ENCODE measurements around the gene XCR1. TPM values are rescaled to one million over a fixed set of nuclear protein-coding genes. Genes with fewer than 3 reads are reported as not detected.

The XCR1 gene
- total and polyA plus RNA-seq, 3 donors from 2014 or later: 0.06 to 0.34 (median 0.16) TPM

GRCh38 chr3:46030626-46031025, 3.3 kb upstream of the XCR1 start:
- DNase-seq: no peak
- no peaks in the 10 kb centered on the region for H3K36me3 ChIP-seq (ENCODE audit: low read depth, missing control alignments)
- no peak overlapping the region for H3K27ac ChIP-seq
- intact Hi-C loops (cut with DNase I; ENCODE audit: low total_unique reads): no loop called here
- H3K9me3 ChIP-seq: no peaks in the 10 kb centered on the region
- H3K4me3 ChIP-seq: no peak overlapping the region
- H3K4me1 ChIP-seq: no peaks in the 10 kb centered on the region
- no peaks in the 10 kb centered on the region for H3K27me3 ChIP-seq
- TF ChIP-seq POLR2A (IDR thresholded peaks at IDR 0.05): no peak
- TF ChIP-seq, protein P1, sequence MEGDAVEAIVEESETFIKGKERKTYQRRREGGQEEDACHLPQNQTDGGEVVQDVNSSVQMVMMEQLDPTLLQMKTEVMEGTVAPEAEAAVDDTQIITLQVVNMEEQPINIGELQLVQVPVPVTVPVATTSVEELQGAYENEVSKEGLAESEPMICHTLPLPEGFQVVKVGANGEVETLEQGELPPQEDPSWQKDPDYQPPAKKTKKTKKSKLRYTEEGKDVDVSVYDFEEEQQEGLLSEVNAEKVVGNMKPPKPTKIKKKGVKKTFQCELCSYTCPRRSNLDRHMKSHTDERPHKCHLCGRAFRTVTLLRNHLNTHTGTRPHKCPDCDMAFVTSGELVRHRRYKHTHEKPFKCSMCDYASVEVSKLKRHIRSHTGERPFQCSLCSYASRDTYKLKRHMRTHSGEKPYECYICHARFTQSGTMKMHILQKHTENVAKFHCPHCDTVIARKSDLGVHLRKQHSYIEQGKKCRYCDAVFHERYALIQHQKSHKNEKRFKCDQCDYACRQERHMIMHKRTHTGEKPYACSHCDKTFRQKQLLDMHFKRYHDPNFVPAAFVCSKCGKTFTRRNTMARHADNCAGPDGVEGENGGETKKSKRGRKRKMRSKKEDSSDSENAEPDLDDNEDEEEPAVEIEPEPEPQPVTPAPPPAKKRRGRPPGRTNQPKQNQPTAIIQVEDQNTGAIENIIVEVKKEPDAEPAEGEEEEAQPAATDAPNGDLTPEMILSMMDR (IDR thresholded peaks at IDR 0.05): no peak
- 91 to 98% methylated on average over 3 to 6 of the region's 6 CpGs for WGBS, 2 donors

GRCh38 chr3:46029953-46030543, 2.8 kb upstream of the XCR1 start:
- no peaks in the 10 kb centered on the region for H3K36me3 ChIP-seq (ENCODE audit: low read depth, missing control alignments)
- H3K9me3 ChIP-seq: no peaks in the 10 kb centered on the region
- no peak overlapping the region for H3K27ac ChIP-seq
- no peaks in the 10 kb centered on the region for H3K27me3 ChIP-seq
- no peak overlapping the region for H3K4me3 ChIP-seq
- no peak for DNase-seq
- TF ChIP-seq POLR2A (IDR thresholded peaks at IDR 0.05): no peak
- TF ChIP-seq, protein P1 (IDR thresholded peaks at IDR 0.05): no peak
- no peaks in the 10 kb centered on the region for H3K4me1 ChIP-seq
- WGBS, 2 donors: 84 to 93% methylated on average over 1 of the region's 1 CpG
- intact Hi-C loops (cut with DNase I; ENCODE audit: low total_unique reads): no loop called here

DNA sequence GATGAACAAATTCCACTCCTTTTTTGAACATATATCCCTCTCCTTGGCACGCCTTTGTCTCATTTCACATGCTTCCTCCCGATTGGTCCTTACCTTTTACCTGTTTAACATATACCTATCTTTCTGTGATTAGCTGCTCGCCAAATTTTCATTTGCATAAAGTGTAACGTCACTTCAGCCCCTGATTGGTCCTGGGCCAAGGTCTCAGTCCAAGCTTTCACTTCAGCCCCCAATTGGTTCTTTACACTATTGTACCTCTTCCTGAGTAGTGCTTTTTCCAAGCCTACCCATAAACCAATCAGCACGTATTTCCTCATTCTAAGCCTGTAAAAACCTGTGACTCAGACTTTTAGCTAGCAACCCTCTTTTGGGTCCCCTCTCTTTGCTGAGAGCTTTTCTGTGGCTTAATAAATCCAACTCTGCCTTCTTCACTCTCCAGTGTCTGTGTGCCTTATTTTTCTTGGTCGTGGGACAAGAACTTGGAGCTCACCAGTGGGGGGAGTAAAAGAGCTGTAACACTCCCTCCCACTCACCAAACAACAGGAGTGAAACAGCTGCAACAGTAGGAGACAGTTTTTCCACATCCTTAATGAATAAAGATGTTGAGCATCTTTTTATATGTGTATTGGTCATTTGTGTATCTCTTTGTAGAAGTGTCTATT, 584 bp upstream of the XCR1 start:
- no peaks in the 10 kb centered on the region for H3K36me3 ChIP-seq (ENCODE audit: low read depth, missing control alignments)
- TF ChIP-seq, protein P1 (IDR thresholded peaks at IDR 0.05): no peak
- no peak for TF ChIP-seq POLR2A (IDR thresholded peaks at IDR 0.05)
- H3K4me1 ChIP-seq: no peaks in the 10 kb centered on the region
- no peaks in the 10 kb centered on the region for H3K9me3 ChIP-seq
- H3K27ac ChIP-seq: no peak overlapping the region
- intact Hi-C loops (cut with DNase I; ENCODE audit: low total_unique reads): no loop called here
- no peak overlapping the region for H3K4me3 ChIP-seq
- no peaks in the 10 kb centered on the region for H3K27me3 ChIP-seq
- WGBS, 2 donors: 84% methylated on average over 6 of the region's 6 CpGs
- no peak for DNase-seq

GRCh38 chr3:46025139-46025538, 2.1 kb downstream of the XCR1 start:
- intact Hi-C loops (cut with DNase I; ENCODE audit: low total_unique reads): no loop called here
- H3K27me3 ChIP-seq: no peaks in the 10 kb centered on the region
- no peaks in the 10 kb centered on the region for H3K9me3 ChIP-seq
- TF ChIP-seq, protein P1 (IDR thresholded peaks at IDR 0.05): no peak
- TF ChIP-seq POLR2A (IDR thresholded peaks at IDR 0.05): no peak
- no peak for DNase-seq
- 83 to 92% methylated on average over 1 of the region's 1 CpG for WGBS, 2 donors
- no peaks in the 10 kb centered on the region for H3K36me3 ChIP-seq (ENCODE audit: low read depth, missing control alignments)
- H3K4me3 ChIP-seq: no peak overlapping the region
- H3K4me1 ChIP-seq: no peaks in the 10 kb centered on the region
- no peak overlapping the region for H3K27ac ChIP-seq

DNA sequence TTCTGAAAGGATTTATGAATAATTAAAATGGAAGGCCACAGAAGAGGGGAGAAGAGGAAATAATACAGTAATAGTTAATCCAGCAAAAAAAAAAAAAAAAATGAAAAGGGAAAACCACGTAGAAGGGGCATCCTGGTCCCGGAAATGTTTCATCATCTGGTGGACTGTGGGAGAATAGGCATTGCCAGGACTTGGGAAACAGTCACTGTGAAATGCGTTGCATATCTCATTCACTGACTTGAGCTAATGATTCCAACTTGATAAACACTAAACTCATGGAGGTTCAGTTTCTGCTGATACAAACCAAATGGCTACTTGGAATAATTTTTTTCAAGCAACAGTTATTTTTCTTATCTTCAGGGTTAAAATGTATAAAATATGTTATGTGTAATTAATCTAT, 3.2 kb downstream of the XCR1 start:
- no peak for DNase-seq
- TF ChIP-seq POLR2A (IDR thresholded peaks at IDR 0.05): no peak
- TF ChIP-seq, protein P1 (IDR thresholded peaks at IDR 0.05): no peak
- no peaks in the 10 kb centered on the region for H3K36me3 ChIP-seq (ENCODE audit: low read depth, missing control alignments)
- no peak overlapping the region for H3K4me3 ChIP-seq
- H3K4me1 ChIP-seq: no peaks in the 10 kb centered on the region
- H3K27me3 ChIP-seq: no peaks in the 10 kb centered on the region
- no peak overlapping the region for H3K27ac ChIP-seq
- no peaks in the 10 kb centered on the region for H3K9me3 ChIP-seq
- 38 to 48% methylated on average over 3 of the region's 3 CpGs for WGBS, 2 donors
- intact Hi-C loops (cut with DNase I; ENCODE audit: low total_unique reads): no loop called here
